ENCODE results near the gene LCN6.

- TF ChIP-seq CTCF (IDR thresholded peaks at IDR 0.05; ENCODE audit: insufficient read depth, low read depth, low read length): peak; percentile 29
- TF ChIP-seq EZH2 (IDR thresholded peaks at IDR 0.05; ENCODE audit: insufficient read depth, low read length): no peak
Measured at GRCh38 chr9:136694163-136694871, 54.0 kb downstream of the LCN6 start.

Data from astrocyte (in vitro differentiated cells and primary cell).